Iris pigment epithelial cell (primary cell): ENCODE data around the gene PANX2.
"Not testable (repeated sequence)": the region's sequence is repeated elsewhere in the genome, so short reads cannot be mapped to it uniquely, and the experiment has no call there.

ENCODE experiments used
- DNase-seq: peaks from one replicate; pipeline ENCODE4 v3.0.0-alpha.2; 2011; ENCODE audit warnings: low read depth

Gene PANX2, protein sequence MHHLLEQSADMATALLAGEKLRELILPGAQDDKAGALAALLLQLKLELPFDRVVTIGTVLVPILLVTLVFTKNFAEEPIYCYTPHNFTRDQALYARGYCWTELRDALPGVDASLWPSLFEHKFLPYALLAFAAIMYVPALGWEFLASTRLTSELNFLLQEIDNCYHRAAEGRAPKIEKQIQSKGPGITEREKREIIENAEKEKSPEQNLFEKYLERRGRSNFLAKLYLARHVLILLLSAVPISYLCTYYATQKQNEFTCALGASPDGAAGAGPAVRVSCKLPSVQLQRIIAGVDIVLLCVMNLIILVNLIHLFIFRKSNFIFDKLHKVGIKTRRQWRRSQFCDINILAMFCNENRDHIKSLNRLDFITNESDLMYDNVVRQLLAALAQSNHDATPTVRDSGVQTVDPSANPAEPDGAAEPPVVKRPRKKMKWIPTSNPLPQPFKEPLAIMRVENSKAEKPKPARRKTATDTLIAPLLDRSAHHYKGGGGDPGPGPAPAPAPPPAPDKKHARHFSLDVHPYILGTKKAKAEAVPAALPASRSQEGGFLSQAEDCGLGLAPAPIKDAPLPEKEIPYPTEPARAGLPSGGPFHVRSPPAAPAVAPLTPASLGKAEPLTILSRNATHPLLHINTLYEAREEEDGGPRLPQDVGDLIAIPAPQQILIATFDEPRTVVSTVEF

GRCh38 chr22:50170453-50171318 lies at the start of gene PANX2:
Gene PANX2 (plus strand): TSS chr22:50170731. CDS start chr22:50170731, 0 bp downstream.
- DNase-seq, result no peak

DNA sequence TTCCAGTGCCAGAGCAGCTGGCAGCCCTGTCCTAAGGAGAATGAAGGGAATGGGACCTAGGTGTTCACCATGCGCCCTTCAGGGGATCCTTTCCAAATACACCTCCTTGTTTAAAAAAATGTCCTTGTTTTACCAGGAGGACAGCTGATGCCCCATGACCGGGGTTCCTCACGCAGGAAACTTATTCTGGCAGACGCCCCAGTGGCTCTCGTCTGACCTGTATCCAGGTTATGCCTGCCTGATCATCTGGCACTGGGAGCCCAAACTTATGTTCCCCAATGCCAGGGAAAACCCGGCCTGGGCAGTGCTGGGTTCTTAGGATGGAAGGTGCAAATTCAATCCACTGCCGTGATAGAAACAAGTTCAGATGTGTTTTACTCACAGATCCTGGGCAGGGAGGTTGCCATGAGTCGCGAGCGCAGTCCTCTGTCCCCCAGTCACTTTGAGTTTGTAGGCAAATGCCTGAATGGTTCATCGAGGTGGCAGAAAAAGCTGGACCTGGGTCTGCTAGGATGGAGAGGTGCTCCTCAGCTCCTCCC lies 49.3 kb upstream of the PANX2 start:
- DNase-seq, result no peak

GRCh38 chr22:50123119-50123518 lies 47.4 kb upstream of the PANX2 start:
- no peak for DNase-seq

DNA sequence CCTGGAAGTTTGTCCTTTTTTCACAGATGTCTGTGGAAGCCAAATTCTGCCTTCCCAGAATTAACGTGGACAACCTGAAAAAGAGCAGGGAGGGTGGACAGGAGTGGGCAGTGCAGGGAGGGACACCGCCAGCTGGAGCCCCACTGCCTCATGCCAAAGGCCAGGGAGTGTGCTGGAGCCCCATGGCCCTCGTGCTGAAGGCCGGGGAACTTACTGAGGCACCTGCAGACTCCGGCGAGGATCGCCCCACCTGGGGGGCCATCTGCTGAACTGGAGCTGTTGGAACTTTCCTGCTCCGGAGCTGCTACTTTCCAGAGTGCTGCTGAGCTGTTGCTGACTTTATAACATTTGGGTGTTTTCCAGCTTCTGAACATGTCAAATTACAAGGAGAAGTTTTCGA lies 45.5 kb upstream of the PANX2 start:
- DNase-seq, result no peak

DNA sequence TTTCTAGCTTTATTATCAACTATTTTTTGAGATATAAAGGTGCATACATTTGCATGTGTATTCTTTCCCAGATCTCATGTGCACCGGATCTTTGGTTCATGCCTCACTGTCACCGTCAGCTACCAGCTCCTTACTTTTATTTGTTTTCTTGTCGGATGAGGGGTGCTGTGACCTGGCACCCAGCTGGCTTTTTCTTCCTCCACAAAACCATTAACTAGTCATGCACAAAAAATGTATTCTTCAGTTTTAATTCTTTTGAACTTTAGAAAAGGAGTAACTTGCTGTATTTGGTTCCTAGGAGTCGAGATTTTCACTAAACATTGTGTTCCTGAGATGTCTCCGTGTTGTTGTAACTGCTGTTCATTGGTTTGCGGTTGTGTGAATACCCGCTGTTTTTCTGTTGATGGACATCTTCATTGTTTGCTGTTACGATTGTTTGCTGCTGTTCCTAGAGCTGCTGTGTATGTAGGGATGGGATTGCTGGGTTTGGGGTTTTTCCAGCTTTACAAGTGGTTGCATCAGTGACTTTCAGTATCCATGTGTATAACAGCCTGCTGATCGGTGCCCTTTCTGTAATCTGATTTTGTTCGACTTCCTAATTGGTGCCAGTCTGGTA lies 41.3 kb upstream of the PANX2 start:
- DNase-seq, result no peak

DNA sequence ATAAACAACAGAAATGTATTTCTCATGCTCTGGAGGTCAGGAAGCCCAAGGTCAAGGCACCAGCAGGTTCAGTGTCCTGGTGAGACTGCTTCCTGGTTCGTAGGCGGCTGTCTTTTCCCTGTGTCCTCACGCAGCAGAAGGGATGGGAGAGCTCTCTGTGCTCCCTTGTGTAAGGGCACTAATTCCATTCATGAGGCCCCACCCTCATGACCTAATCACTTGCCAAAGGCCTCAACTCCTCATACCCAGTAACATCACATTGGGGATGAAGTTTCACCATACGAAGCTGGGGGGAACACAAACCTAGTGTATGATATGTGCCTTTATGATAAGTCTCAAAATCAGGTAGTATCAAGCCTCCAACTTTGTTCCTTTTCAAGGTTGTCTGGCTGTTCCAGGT lies 38.6 kb upstream of the PANX2 start:
- no peak for DNase-seq

DNA sequence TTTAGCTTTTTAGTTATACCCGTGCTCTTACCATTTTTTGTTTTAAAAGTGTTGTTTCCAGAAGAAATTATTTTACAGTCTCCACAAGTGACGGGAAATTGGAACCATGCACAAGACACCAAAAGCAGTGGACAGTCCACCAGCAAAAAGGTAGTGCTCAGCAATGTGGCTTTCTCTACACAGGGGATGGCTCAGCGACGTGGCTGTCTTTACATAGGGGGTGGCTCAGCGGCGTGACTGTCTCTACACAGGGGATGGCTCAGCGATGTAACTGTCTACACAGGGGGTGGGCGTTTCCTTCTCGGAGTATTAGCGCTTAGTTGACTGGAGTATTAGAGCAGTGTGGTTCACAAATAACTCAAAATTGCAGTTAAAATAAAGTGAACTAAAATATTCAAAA lies 36.0 kb upstream of the PANX2 start:
- DNase-seq, result no peak

- DNase-seq, result no peak
Measured at GRCh38 chr22:50136581-50137015, 33.9 kb upstream of the PANX2 start.

GRCh38 chr22:50137277-50137676 lies 33.3 kb upstream of the PANX2 start:
- DNase-seq, result not testable (repeated sequence)

GRCh38 chr22:50138041-50138440 lies 32.5 kb upstream of the PANX2 start:
- DNase-seq, result no peak

GRCh38 chr22:50138988-50139387 lies 31.5 kb upstream of the PANX2 start:
- no peak for DNase-seq

GRCh38 chr22:50139843-50140415 lies 30.6 kb upstream of the PANX2 start:
- no peak for DNase-seq

DNA sequence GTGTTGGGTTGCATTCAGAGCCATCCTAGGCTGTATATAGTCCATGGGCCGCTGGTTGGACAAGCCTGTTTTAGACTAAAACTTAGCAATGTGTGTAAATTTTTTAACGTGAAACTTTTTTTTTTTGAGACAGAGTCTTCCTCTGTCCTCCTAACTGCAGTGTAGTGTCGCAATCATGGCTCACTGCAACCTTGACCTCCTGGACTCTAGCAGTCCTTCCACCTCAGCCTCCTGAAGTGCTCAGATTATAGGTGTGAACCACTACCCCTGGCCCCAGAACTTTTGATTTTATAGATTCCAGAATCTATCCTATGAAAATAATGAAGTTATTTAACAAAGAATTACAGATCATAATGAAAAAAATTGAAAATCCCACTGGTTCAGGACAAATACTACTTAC lies 29.9 kb upstream of the PANX2 start:
- no peak for DNase-seq

GRCh38 chr22:50141462-50141861 lies 29.1 kb upstream of the PANX2 start:
- DNase-seq, result no peak

DNA sequence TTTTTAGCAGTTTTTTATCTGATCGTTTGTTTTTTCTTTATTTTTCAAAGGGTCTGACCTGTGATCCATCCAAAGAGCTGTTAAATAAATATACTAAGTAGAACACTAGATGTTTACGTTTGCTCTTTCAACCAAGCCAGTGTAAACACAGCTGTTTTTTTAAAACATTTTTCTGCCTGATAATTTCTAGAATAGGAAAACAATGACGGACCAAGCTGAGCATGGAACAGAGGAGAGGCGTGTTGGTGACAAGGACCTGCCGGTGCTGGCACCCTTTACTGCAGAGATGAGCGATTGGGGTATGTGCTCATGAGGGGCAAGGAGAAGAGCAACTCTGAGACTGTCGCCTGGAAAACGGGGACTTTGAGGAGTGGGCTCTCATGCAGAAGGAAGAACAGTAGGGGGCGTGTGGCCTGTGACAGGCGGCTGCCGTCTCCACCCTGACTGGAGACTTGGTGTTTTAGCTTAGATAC lies 28.6 kb upstream of the PANX2 start:
- no peak for DNase-seq

DNA sequence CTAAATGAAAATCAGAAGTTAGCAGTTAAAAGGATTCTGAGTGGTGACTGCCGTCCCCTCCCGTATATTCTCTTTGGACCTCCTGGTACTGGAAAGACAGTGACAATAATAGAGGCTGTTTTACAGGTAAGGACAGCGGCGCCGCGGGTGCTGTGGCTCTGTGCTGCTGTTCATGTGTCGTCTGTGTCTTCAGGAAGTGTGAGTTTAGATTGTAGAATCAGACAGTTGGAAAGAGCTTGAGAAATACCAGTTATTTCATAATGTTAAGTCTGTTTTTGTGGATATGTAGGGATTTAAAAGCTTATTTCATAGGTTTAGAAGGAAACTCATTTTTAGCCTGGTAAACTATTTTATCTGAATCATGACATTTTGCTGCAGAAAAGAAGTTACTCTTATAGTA lies 27.4 kb upstream of the PANX2 start:
- DNase-seq, result no peak

DNA sequence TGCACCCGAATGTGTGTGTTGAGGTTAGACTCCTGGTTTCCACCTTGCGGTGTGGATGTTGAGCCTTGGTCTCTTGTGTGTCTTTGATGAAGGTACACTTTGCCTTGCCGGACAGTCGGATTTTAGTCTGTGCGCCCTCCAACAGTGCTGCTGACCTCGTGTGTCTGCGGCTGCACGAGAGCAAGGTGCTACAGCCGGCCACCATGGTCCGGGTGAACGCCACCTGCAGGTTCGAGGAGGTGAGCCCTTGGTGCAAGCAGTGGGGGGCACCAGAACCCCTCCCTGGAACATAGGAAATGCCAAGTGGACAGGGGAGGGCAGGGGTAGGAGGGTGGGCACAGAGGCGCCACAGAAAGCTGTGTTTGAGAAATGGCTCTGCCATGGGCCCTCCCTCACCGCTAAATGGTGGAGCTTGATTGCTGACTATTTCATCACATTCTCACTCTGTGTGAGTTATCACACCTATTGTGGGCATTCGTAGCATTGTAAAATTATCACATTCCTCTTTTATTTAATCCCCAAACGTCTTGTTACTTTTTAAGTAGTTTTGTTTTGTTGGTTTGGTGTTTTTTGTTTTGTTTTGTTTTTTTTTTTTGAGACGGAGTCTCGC lies 26.4 kb upstream of the PANX2 start:
- DNase-seq, result no peak

DNA sequence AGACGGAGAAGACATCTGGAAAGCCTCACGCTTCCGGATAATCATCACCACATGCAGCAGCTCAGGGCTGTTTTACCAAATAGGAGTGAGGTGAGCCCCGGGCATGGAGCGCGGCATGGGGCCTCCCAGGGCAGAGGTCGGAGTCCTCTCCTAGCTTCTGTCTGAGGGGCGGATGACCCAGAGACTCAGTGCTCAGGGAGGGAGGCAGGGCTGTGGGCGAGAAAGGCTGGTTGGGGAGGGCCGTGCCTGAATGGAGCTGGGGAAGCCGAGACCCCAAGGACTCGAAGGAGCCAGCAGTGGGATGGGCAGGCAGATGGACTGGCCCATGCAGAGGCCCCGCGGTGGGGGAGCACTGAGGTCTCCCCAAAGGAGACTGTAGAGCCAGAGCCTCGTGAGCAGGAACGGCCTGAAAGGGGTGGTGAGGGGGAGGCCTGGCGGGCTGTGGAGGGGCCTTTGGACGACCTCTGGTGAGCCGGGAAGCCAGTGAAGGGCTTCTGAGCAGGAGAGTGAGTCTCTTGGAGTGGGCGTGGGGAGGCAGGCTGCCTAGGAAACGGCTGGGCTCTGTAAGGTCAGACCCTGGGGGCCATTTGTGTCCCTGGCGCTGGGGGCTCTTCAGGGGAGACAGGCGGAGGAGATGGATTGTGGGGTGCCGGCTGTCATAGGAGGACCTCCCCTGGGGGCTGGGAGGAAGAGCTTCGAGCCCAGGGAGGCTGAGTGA lies 24.7 kb upstream of the PANX2 start:
- no peak for DNase-seq

DNA sequence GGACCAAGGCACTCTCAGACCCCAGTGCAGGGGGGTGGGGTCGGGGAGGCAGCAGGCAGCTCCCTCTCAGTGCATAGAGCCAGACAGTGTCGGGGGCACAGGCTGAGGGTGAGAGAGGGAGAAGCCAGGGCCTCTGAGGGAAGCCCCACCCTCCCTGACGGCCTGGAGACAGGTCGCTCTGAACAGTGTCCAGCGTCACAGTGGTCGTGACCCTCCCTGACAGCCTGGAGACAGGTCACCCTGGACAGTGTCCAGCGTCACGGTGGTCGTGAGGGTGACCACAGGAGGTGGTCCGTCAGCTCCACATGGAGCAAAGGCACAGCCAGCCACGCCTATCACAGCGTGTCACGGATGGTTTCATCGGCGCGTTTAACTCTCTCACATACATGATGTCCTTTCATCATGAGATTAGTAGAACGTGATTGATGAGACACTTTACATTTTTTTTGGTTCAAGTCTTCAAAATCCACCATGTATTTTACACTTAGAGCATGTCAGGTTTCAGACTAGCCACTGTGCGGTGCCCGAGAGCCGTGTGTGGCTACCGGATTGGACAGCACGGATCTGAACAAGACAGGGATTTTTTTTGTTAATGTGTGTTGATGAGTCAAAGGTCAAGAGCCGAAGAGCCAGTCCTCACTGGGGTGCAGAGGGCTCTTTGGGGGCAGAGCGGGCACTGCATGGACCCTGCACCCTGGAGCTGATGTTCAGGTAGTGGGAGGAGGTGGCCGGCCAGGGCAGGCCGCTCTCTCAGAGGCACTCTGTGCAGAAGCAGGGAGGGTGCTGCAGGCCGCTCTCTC lies 23.9 kb upstream of the PANX2 start:
- peak; percentile 78 for DNase-seq
